Natural killer cell (primary cell): ENCODE data around the gene ABCA9. TPM values are rescaled to one million over a fixed set of nuclear protein-coding genes. Genes with fewer than 3 reads are reported as not detected.

Experiments
- ATAC-seq, 3 donors: fragments of 150-1000 bp in 2 of 3; fragments of 200-7000 bp in 1 of 3; cut with Tn5 transposase; 1 replicate in 1 of 3; 2 replicates in 2 of 3; pipeline ENCODE4 v1.10.0; 2021; ENCODE audit warnings: mild to moderate bottlenecking in 2 of 3, moderate library complexity in 2 of 3
- DNase-seq, 2 donors: peaks; one replicate each; pipeline versions ENCODE4 v3.0.0 to v3.0.0-alpha.2; 2013 to 2021; ENCODE audit warnings: mixed read lengths in 1 of 2
- H3K27ac ChIP-seq: one replicate; pipeline ENCODE4 v1.5.1; 2013; ENCODE audit warnings: mild to moderate bottlenecking, low read length
- H3K27me3 ChIP-seq: one replicate; pipeline ENCODE4 v1.6.1; 2013; ENCODE audit warnings: low read length; ENCODE audit not compliant: control insufficient read depth, insufficient read depth
- H3K36me3 ChIP-seq: one replicate; pipeline ENCODE4 v1.6.1; 2013; ENCODE audit warnings: low read length; ENCODE audit not compliant: control insufficient read depth, insufficient read depth
- H3K4me1 ChIP-seq: one replicate; pipeline ENCODE4 v1.6.1; 2013; ENCODE audit warnings: low read length; ENCODE audit not compliant: control insufficient read depth, insufficient read depth
- H3K4me3 ChIP-seq: one replicate; pipeline ENCODE4 v1.5.1; 2013; ENCODE audit warnings: low read length
- H3K9me3 ChIP-seq: one replicate; pipeline ENCODE4 v1.6.1; 2013; ENCODE audit warnings: low read length; ENCODE audit not compliant: control insufficient read depth, insufficient read depth
- H3K27ac Mint-ChIP-seq, 2 donors: one replicate each; pipeline ENCODE4 v1.8.0; 2022; ENCODE audit warnings: mild to moderate bottlenecking in 2 of 2, mixed read lengths in 2 of 2, moderate library complexity in 1 of 2
- H3K27me3 Mint-ChIP-seq, 2 donors: one replicate each; pipeline ENCODE4 v1.8.0; 2022; ENCODE audit warnings: low read depth in 2 of 2, mixed read lengths in 2 of 2
- H3K36me3 Mint-ChIP-seq: one replicate; pipeline ENCODE4 v1.8.0; 2022; ENCODE audit warnings: mixed read lengths
- H3K4me1 Mint-ChIP-seq, 2 donors: one replicate each; pipeline ENCODE4 v1.8.0; 2022; ENCODE audit warnings: mixed read lengths in 2 of 2
- H3K4me3 Mint-ChIP-seq: one replicate; pipeline ENCODE4 v1.8.0; 2022; ENCODE audit warnings: mild to moderate bottlenecking, moderate library complexity, mixed read lengths
- H3K9me3 Mint-ChIP-seq, 2 donors: one replicate each; pipeline ENCODE4 v1.8.0; 2022; ENCODE audit warnings: mixed read lengths in 2 of 2
- WGBS: methylation state at CpG from one replicate; pipeline ENCODE4 v1.1.7; 2013; ENCODE audit warnings: missing lambda C conversion rate; ENCODE audit not compliant: insufficient coverage; 5-methylcytosine and 5-hydroxymethylcytosine counted together
- intact Hi-C: fragments of 100-400 bp; cut with micrococcal nuclease; formaldehyde crosslinking; loops from one replicate; pipeline ENCODE4 v1.14.2; 2022
- total RNA-seq, 4 donors: library from RNA; stranded (reverse); fragments of 120-200 nt in 1 of 4; gene quantifications; one replicate each; pipeline versions ENCODE4 v1.2.3 to v1.2.4, GENCODE V29; 2013 to 2022
- TF ChIP-seq, protein P1 (sequence below): fragments of 200-600 bp; IDR thresholded peaks from one replicate; pipeline ENCODE4 v1.8.0; 2022; ENCODE audit warnings: antibody characterized with exemption

ABCA9 gene
- total RNA-seq, 3 donors from 2014 or later (not counting 1 experiment from before 2014, with no cell fraction given) = 0.05 to 1.2 (median 0.63) TPM

- Mint-ChIP-seq H3K9me3 (no peaks in the 10 kb centered on the region), H3K4me3 (no peak overlapping the region), H3K27ac (no peak overlapping the region), H3K27me3 (peaks cover 2 to 7% of the 10 kb centered on the region in 2 donors), H3K4me1 (no peaks in the 10 kb centered on the region), H3K36me3 (no peaks in the 10 kb centered on the region)
- ATAC-seq = no peak
- H3K27ac ChIP-seq = no peak overlapping the region
- DNase-seq = no peak
- no peaks in the 10 kb centered on the region for H3K9me3 ChIP-seq
- no peaks in the 10 kb centered on the region for H3K27me3 ChIP-seq
- TF ChIP-seq, protein P1, sequence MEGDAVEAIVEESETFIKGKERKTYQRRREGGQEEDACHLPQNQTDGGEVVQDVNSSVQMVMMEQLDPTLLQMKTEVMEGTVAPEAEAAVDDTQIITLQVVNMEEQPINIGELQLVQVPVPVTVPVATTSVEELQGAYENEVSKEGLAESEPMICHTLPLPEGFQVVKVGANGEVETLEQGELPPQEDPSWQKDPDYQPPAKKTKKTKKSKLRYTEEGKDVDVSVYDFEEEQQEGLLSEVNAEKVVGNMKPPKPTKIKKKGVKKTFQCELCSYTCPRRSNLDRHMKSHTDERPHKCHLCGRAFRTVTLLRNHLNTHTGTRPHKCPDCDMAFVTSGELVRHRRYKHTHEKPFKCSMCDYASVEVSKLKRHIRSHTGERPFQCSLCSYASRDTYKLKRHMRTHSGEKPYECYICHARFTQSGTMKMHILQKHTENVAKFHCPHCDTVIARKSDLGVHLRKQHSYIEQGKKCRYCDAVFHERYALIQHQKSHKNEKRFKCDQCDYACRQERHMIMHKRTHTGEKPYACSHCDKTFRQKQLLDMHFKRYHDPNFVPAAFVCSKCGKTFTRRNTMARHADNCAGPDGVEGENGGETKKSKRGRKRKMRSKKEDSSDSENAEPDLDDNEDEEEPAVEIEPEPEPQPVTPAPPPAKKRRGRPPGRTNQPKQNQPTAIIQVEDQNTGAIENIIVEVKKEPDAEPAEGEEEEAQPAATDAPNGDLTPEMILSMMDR = no peak
- no peak overlapping the region for H3K4me3 ChIP-seq
- intact Hi-C loops = no loop called here
- WGBS = 77% methylated on average over 1 of the region's 1 CpG
- H3K4me1 ChIP-seq = no peaks in the 10 kb centered on the region
- H3K36me3 ChIP-seq = no peaks in the 10 kb centered on the region
Observed at GRCh38 chr17:69018687-69019086, 42.0 kb downstream of the ABCA9 start.

GRCh38 chr17:69018022-69018615, 42.6 kb downstream of the ABCA9 start:
- no peaks in the 10 kb centered on the region for H3K36me3 Mint-ChIP-seq
- intact Hi-C loops = no loop called here

GRCh38 chr17:69015631-69016030, 45.1 kb downstream of the ABCA9 start:
- Histone ChIP-seq H3K4me1 (no peaks in the 10 kb centered on the region), H3K36me3 (no peaks in the 10 kb centered on the region), H3K9me3 (no peaks in the 10 kb centered on the region), H3K4me3 (no peak overlapping the region), H3K27ac (no peak overlapping the region), H3K27me3 (no peaks in the 10 kb centered on the region)
- no peak for ATAC-seq
- Mint-ChIP-seq H3K27ac (no peak overlapping the region), H3K36me3 (no peaks in the 10 kb centered on the region), H3K27me3 (peaks cover 2 to 7% of the 10 kb centered on the region in 2 donors), H3K4me1 (no peaks in the 10 kb centered on the region), H3K9me3 (no peaks in the 10 kb centered on the region), H3K4me3 (no peak overlapping the region)
- intact Hi-C loops = no loop called here
- DNase-seq = no peak
- 60% methylated on average over 1 of the region's 2 CpGs for WGBS
- TF ChIP-seq, protein P1 = no peak

More at GRCh38 chr17:69018022-69018615, 42.6 kb downstream of the ABCA9 start:
- no peaks in the 10 kb centered on the region for H3K9me3 ChIP-seq
- TF ChIP-seq, protein P1 = no peak
- H3K27ac ChIP-seq = no peak overlapping the region
- Mint-ChIP-seq H3K27me3 (peaks cover 2 to 7% of the 10 kb centered on the region in 2 donors), H3K4me1 (no peaks in the 10 kb centered on the region), H3K9me3 (no peaks in the 10 kb centered on the region), H3K27ac (no peak overlapping the region), H3K4me3 (no peak overlapping the region)
- H3K36me3 ChIP-seq = no peaks in the 10 kb centered on the region
- ATAC-seq (no peak), DNase-seq (no peak)
- no peaks in the 10 kb centered on the region for H3K4me1 ChIP-seq
- H3K4me3 ChIP-seq = no peak overlapping the region
- 100% methylated on average over 1 of the region's 3 CpGs for WGBS
- no peaks in the 10 kb centered on the region for H3K27me3 ChIP-seq
